GM12891 (cell line): ENCODE results near the gene KLHL25.

Source experiments
- POLR2A ChIP-seq: IDR thresholded peaks from 2 replicates; pipeline ENCODE4 v1.6.1; 2011; ENCODE audit warnings: low read depth, low read length, control low read depth
- POLR2AphosphoS5 ChIP-seq: IDR thresholded peaks from 2 replicates; pipeline ENCODE4 v1.6.1; 2011; ENCODE audit warnings: low read depth, low read length, control low read depth
- POU2F2 ChIP-seq: IDR thresholded peaks from 2 replicates; pipeline ENCODE4 v1.6.1; 2011; ENCODE audit warnings: low read depth, mild to moderate bottlenecking, control low read depth, low read length, moderate library complexity
- SPI1 ChIP-seq: IDR thresholded peaks from 2 replicates; pipeline ENCODE4 v1.6.1; 2011; ENCODE audit warnings: low read depth, low read length, control low read depth
- TAF1 ChIP-seq: IDR thresholded peaks from 2 replicates; pipeline ENCODE4 v1.6.1; 2011; ENCODE audit warnings: low read depth, low read length, control low read depth

DNA sequence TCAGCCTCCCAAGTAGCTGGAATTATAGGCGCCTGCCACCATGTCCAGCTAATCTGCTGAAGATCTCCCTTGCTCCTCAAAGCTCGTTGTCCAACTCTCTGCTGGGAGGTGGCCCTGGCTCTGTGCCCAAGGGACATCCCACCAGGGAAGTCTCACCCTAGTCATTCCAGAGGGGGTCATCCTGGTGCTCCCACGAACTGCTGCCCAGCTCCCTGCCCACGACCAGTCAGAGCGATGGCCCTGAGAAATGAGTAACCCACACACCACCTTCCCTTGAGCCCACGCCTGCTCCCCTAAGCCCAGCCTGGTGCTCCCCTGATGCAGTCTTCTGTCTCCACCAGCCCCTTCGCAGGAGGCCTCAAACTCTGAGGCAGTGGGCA, 5.2 kb downstream of the KLHL25 start:
- TF ChIP-seq POLR2A, result no peak
- no peak for TF ChIP-seq TAF1
- TF ChIP-seq POLR2AphosphoS5, result no peak
- TF ChIP-seq SPI1, result no peak
- no peak for TF ChIP-seq POU2F2
